Activated CD8-positive, alpha-beta memory T cell treated with anti-CD3 and anti-CD28 coated beads, Interleukin-2, amount 10 ng/mL, durations not matched to agents 7 days and 5 days (primary cell): Measurements from ENCODE around the gene FAM171A1. TPM values are rescaled to one million over a fixed set of nuclear protein-coding genes. Genes with fewer than 3 reads are reported as not detected.
"Not testable (repeated sequence)": the region's sequence is repeated elsewhere in the genome, so short reads cannot be mapped to it uniquely, and the experiment has no call there.

Experiments
- ATAC-seq: fragments of 150-1000 bp; cut with Tn5 transposase; one replicate; pipeline ENCODE4 v1.10.0; 2021; ENCODE audit warnings: moderate library complexity
- CTCF ChIA-PET: fragments of 350-600 bp; sonication (Branson Sonifier 250); formaldehyde crosslinking; loops from one replicate; lab custom pipeline; 2021; ENCODE audit warnings: antibody characterized with exemption; lab: Charles Lee
- DNase-seq: peaks from one replicate; pipeline ENCODE4 v3.0.0-alpha.2; 2020
- H3K27ac Mint-ChIP-seq: one replicate; pipeline ENCODE4 v1.8.0; 2021; ENCODE audit warnings: mild to moderate bottlenecking, mixed read lengths
- H3K27me3 Mint-ChIP-seq: one replicate; pipeline ENCODE4 v1.8.0; 2021; ENCODE audit warnings: mixed read lengths
- H3K36me3 Mint-ChIP-seq: one replicate; pipeline ENCODE4 v1.8.0; 2021; ENCODE audit warnings: mild to moderate bottlenecking, mixed read lengths
- H3K4me1 Mint-ChIP-seq: one replicate; pipeline ENCODE4 v1.8.0; 2021; ENCODE audit warnings: mixed read lengths
- H3K4me3 Mint-ChIP-seq: one replicate; pipeline ENCODE4 v1.8.0; 2021; ENCODE audit warnings: mild to moderate bottlenecking, moderate library complexity, mixed read lengths
- H3K9me3 Mint-ChIP-seq: one replicate; pipeline ENCODE4 v1.8.0; 2022; ENCODE audit warnings: low read depth, mixed read lengths
- total RNA-seq, 2 experiments: library from RNA; stranded (reverse); gene quantifications; one replicate each; pipeline ENCODE4 v1.2.3, GENCODE V29; 2021

Gene FAM171A1
- total RNA-seq, 2 experiments from 2014 or later, result 0.68 to 2.9 TPM

GRCh38 chr10:15333181-15333580 lies 37.9 kb downstream of the FAM171A1 start:
- DNase-seq, H3K27me3 Mint-ChIP-seq, ATAC-seq, H3K4me1 Mint-ChIP-seq, H3K36me3 Mint-ChIP-seq, H3K27ac Mint-ChIP-seq, H3K9me3 Mint-ChIP-seq, H3K4me3 Mint-ChIP-seq, CTCF ChIA-PET: not testable (repeated sequence)

GRCh38 chr10:15331461-15331860 lies 39.6 kb downstream of the FAM171A1 start:
- Mint-ChIP-seq H3K4me3 (no peak overlapping the region), H3K4me1 (no peaks in the 10 kb centered on the region), H3K27ac (no peak overlapping the region), H3K36me3 (no peaks in the 10 kb centered on the region), H3K27me3 (no peaks in the 10 kb centered on the region), H3K9me3 (no peaks in the 10 kb centered on the region)
- CTCF ChIA-PET, result no interaction called here
- no peak for ATAC-seq
- DNase-seq, result no peak

GRCh38 chr10:15329437-15329836 lies 41.7 kb downstream of the FAM171A1 start:
- DNase-seq (no peak), ATAC-seq (no peak)
- Mint-ChIP-seq H3K36me3 (no peaks in the 10 kb centered on the region), H3K27me3 (peaks cover under 1% of the 10 kb centered on the region), H3K4me3 (no peak overlapping the region), H3K4me1 (peaks cover 6% of the 10 kb centered on the region), H3K9me3 (no peaks in the 10 kb centered on the region), H3K27ac (no peak overlapping the region)
- CTCF ChIA-PET, result no interaction called here

- Mint-ChIP-seq H3K27me3 (peaks cover 6% of the 10 kb centered on the region), H3K9me3 (no peaks in the 10 kb centered on the region), H3K36me3 (no peaks in the 10 kb centered on the region), H3K4me3 (no peak overlapping the region), H3K4me1 (peaks cover 6% of the 10 kb centered on the region), H3K27ac (no peak overlapping the region)
- CTCF ChIA-PET, result no interaction called here
- no peak for ATAC-seq
- DNase-seq, result no peak
Measured at GRCh38 chr10:15325944-15326284, 45.2 kb downstream of the FAM171A1 start.

GRCh38 chr10:15325243-15325943 lies 45.7 kb downstream of the FAM171A1 start:
- no peak for ATAC-seq
- DNase-seq, result no peak
- CTCF ChIA-PET, result no interaction called here
- peaks cover 7% of the 10 kb centered on the region for H3K27me3 Mint-ChIP-seq
- no peak overlapping the region for H3K27ac Mint-ChIP-seq
- H3K4me1 Mint-ChIP-seq, result peaks cover 6% of the 10 kb centered on the region
- no peaks in the 10 kb centered on the region for H3K36me3 Mint-ChIP-seq
- H3K4me3 Mint-ChIP-seq, result no peak overlapping the region
- H3K9me3 Mint-ChIP-seq, result no peaks in the 10 kb centered on the region

- ATAC-seq (no peak), DNase-seq (no peak)
- peaks cover 6% of the 10 kb centered on the region for H3K4me1 Mint-ChIP-seq
- H3K36me3 Mint-ChIP-seq, result no peaks in the 10 kb centered on the region
- CTCF ChIA-PET, result no interaction called here
- H3K27me3 Mint-ChIP-seq, result peaks cover 7% of the 10 kb centered on the region
- no peak overlapping the region for H3K27ac Mint-ChIP-seq
- no peak overlapping the region for H3K4me3 Mint-ChIP-seq
- H3K9me3 Mint-ChIP-seq, result no peaks in the 10 kb centered on the region
Measured at GRCh38 chr10:15324611-15325010, 46.5 kb downstream of the FAM171A1 start.

GRCh38 chr10:15324113-15324512 lies 47.0 kb downstream of the FAM171A1 start:
- CTCF ChIA-PET, result interaction anchor here (1.0 kb wide), 1 partner anchor 12 kb away, joined by 3 read pairs; no protein-coding TSS in a partner anchor
- Mint-ChIP-seq H3K9me3 (no peaks in the 10 kb centered on the region), H3K4me3 (no peak overlapping the region), H3K4me1 (peaks cover 6% of the 10 kb centered on the region), H3K27ac (no peak overlapping the region), H3K36me3 (no peaks in the 10 kb centered on the region), H3K27me3 (peaks cover 7% of the 10 kb centered on the region)
- no peak for ATAC-seq
- DNase-seq, result no peak

GRCh38 chr10:15322356-15322755 lies 48.7 kb downstream of the FAM171A1 start:
- Mint-ChIP-seq H3K27ac (no peak overlapping the region), H3K27me3 (peaks cover 7% of the 10 kb centered on the region), H3K4me3 (no peak overlapping the region), H3K36me3 (no peaks in the 10 kb centered on the region), H3K4me1 (peaks cover 6% of the 10 kb centered on the region), H3K9me3 (no peaks in the 10 kb centered on the region)
- CTCF ChIA-PET, result no interaction called here
- DNase-seq (no peak), ATAC-seq (no peak)

GRCh38 chr10:15321431-15322341 lies 49.4 kb downstream of the FAM171A1 start:
- Mint-ChIP-seq H3K4me1 (peaks cover 6% of the 10 kb centered on the region), H3K27ac (no peak overlapping the region), H3K4me3 (no peak overlapping the region), H3K36me3 (no peaks in the 10 kb centered on the region), H3K27me3 (peaks cover 7% of the 10 kb centered on the region), H3K9me3 (no peaks in the 10 kb centered on the region)
- ATAC-seq (no peak), DNase-seq (no peak)
- CTCF ChIA-PET, result no interaction called here

GRCh38 chr10:15320522-15321203 lies 50.4 kb downstream of the FAM171A1 start:
- Mint-ChIP-seq H3K9me3 (no peaks in the 10 kb centered on the region), H3K27ac (no peak overlapping the region), H3K4me1 (peaks cover 2% of the 10 kb centered on the region), H3K27me3 (peaks cover 7% of the 10 kb centered on the region), H3K36me3 (no peaks in the 10 kb centered on the region), H3K4me3 (no peak overlapping the region)
- ATAC-seq (no peak), DNase-seq (no peak)
- CTCF ChIA-PET, result no interaction called here

GRCh38 chr10:15320118-15320517 lies 51.0 kb downstream of the FAM171A1 start:
- Mint-ChIP-seq H3K4me1 (no peaks in the 10 kb centered on the region), H3K36me3 (no peaks in the 10 kb centered on the region), H3K27me3 (peaks cover 7% of the 10 kb centered on the region), H3K9me3 (no peaks in the 10 kb centered on the region), H3K4me3 (no peak overlapping the region), H3K27ac (no peak overlapping the region)
- CTCF ChIA-PET, result no interaction called here
- ATAC-seq (no peak), DNase-seq (no peak)

- H3K4me3 Mint-ChIP-seq, result no peak overlapping the region
- H3K36me3 Mint-ChIP-seq, result no peaks in the 10 kb centered on the region
- H3K27ac Mint-ChIP-seq, result no peak overlapping the region
- H3K4me1 Mint-ChIP-seq, result no peaks in the 10 kb centered on the region
- no peaks in the 10 kb centered on the region for H3K9me3 Mint-ChIP-seq
- peaks cover 4% of the 10 kb centered on the region for H3K27me3 Mint-ChIP-seq
- no peak for ATAC-seq
- CTCF ChIA-PET, result no interaction called here
- DNase-seq, result no peak
Measured at GRCh38 chr10:15316871-15317464, 54.1 kb downstream of the FAM171A1 start.

- CTCF ChIA-PET, result no interaction called here
Measured at GRCh38 chr10:15316145-15316544, 54.9 kb downstream of the FAM171A1 start.

More at GRCh38 chr10:15316145-15316544, 54.9 kb downstream of the FAM171A1 start:
- Mint-ChIP-seq H3K4me1 (no peaks in the 10 kb centered on the region), H3K36me3 (no peaks in the 10 kb centered on the region), H3K9me3 (no peaks in the 10 kb centered on the region), H3K4me3 (no peak overlapping the region), H3K27me3 (peaks cover 4% of the 10 kb centered on the region), H3K27ac (no peak overlapping the region)
- no peak for ATAC-seq
- DNase-seq, result no peak
